Body of pancreas (tissue), 4 donors: ENCODE results near the gene DNAJC1.

Experiments used
- POLR2A ChIP-seq, 3 donors: fragments of 450-650 bp; IDR thresholded peaks; one replicate each; pipeline ENCODE4 v1.6.1; 2016; ENCODE audit warnings: antibody characterized with exemption in 3 of 3, mild to moderate bottlenecking in 2 of 3
- TF ChIP-seq, protein P1 (sequence below), 7 experiments: fragments of 450-650 bp in 4 of 7; fragments of 200-600 bp in 3 of 7; sonication (generic) in 3 of 7; IDR thresholded peaks; one replicate each; pipeline ENCODE4 v1.5.1; 2016 to 2019; ENCODE audit warnings: antibody characterized with exemption in 7 of 7

GRCh38 chr10:21899736-21900135, 103.8 kb downstream of the DNAJC1 start:
- TF ChIP-seq, protein P1, sequence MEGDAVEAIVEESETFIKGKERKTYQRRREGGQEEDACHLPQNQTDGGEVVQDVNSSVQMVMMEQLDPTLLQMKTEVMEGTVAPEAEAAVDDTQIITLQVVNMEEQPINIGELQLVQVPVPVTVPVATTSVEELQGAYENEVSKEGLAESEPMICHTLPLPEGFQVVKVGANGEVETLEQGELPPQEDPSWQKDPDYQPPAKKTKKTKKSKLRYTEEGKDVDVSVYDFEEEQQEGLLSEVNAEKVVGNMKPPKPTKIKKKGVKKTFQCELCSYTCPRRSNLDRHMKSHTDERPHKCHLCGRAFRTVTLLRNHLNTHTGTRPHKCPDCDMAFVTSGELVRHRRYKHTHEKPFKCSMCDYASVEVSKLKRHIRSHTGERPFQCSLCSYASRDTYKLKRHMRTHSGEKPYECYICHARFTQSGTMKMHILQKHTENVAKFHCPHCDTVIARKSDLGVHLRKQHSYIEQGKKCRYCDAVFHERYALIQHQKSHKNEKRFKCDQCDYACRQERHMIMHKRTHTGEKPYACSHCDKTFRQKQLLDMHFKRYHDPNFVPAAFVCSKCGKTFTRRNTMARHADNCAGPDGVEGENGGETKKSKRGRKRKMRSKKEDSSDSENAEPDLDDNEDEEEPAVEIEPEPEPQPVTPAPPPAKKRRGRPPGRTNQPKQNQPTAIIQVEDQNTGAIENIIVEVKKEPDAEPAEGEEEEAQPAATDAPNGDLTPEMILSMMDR (IDR thresholded peaks at IDR 0.05), result no peak
- TF ChIP-seq POLR2A (IDR thresholded peaks at IDR 0.05), result no peak
